A204.1 (cell line): ENCODE results near the gene NPIPB5.
"Not testable (repeated sequence)": the region's sequence is repeated elsewhere in the genome, so short reads cannot be mapped to it uniquely, and the experiment has no call there.

Experiments used
- FAIRE-seq: peaks from 2 replicates; lab custom pipeline; 2012; peaks lifted over from hg19 to GRCh38; lab: Jason Lieb, UNC

Gene NPIPB5

DNA sequence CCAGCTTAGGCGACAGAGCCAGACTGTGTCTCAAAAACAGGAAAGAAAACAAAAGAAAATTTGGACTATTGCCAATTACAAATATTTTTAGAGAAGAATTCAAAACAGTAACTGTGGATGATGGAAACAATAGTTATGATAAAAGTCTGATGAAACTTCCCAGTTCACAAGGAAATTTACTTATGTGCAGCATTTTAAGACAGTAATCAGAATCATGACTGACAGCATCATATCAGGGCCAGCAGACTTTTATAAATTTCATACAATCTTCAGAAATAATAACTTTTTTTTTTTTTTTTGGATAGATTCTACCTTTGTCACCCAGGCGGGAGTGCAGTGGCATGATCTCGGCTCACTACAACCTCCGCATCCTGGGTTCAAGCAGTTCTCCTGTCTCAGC, at the start of gene NPIPB5:
TSS of gene NPIPB5 (plus strand) at position 301 of the 400 bp plus-strand sequence. CDS start 2,911 bp downstream, outside the sequence.
- FAIRE-seq = not testable (repeated sequence)

DNA sequence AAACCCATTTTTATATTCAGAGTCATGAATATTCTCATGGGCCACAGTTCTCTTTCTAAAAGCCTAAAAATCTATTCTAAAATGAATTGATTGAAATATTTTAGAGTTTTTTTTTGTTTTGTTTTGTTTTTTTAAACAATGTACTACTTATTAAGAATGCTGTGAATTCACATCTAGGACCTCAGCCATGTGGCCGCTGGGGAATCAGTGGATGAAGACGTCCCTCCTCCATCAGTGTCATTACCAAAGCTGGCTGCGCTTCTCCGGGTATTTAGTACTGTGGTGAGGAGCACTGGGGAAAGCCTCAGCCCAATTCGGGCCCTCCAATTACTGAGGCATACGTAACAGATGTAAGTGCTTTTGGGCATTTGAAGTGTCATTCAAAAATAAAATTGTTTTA, 41.8 kb upstream of the NPIPB5 start:
- FAIRE-seq = not testable (repeated sequence)

DNA sequence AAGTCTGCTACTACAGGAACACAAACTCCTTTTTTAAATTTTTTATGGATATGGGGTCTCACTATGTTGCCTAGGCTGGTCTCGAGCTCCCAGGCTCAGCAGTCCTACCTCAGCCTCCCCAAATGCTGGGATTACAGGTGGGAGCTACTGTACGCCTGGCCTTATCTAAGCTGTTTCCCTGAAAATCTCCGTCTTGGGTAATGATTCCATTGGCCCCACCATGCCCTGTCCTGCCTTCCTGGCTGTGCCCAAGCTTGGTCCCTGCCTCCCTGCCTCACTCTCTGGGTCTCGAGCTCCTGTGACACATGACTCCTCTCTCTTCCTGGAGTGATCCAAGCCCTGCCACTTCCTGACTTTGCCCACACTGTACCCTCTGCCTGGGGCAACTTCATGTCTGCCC, 27.3 kb downstream of the NPIPB5 start:
- not testable (repeated sequence) for FAIRE-seq

DNA sequence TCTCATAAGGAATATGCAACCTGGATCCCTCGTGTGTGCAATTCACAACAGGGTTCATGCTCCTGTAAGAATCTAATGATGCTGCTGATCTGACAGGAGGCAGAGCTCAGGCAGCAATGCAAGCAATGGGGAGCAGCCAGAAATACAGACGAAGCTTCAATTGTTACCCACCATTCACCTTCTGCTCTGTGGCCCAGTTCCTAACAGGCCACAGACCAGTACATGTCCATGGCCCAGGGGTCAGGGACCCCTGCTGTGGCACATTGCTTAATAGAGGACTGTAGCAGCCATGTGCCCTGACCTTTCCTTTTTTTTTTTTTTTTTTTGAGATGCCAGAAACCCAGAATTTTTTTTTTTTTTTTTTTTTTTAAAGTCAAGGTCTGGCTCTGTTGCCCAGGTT, 34.1 kb downstream of the NPIPB5 start:
- FAIRE-seq = not testable (repeated sequence)

DNA sequence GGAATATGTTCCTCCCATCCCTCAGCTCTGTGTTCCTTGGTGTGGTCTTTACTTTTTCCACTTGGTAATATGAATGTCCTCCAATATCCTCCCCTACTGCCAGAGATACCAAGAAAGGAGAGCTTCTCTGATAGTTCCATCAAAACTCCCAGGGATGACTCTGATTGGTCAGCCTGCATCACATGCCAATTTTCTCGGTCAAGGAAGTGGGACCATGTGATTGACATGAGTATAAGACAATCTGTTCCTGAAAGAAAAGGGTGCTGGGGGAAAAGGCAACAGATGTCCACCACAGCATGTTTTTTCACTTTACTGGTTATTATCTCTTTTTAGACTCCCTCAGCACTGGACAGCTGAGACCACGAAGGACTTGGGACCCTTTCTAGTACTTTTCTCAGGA, 35.9 kb downstream of the NPIPB5 start:
- FAIRE-seq = not testable (repeated sequence)

DNA sequence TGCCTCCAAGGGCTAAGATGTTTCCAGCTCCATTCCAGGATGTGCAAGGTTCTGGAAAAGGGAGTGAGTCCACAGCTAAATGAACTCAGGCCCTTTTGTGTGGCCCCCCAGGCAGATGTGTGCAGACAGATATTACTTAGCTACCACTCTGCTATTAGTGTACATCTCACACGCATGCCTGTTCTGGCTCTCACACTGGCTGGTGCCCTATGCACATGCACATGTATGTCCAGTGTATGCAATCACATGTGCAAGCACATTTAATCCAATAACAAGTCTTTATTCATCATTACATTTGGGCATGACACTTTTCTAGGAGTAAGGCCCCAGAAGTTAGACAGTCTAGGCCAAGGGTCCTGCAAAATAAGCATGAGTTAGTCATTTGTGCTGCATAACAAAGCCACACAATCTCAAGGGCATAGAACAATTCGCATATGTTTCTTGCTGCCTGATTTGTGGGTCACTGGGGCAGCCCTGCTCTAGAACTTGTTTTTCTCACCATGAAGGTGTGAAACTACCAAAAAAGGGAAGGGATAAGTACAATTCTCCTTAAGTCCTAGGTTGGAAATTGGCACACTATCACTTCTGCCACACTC, 36.6 kb downstream of the NPIPB5 start:
- FAIRE-seq = not testable (repeated sequence)

DNA sequence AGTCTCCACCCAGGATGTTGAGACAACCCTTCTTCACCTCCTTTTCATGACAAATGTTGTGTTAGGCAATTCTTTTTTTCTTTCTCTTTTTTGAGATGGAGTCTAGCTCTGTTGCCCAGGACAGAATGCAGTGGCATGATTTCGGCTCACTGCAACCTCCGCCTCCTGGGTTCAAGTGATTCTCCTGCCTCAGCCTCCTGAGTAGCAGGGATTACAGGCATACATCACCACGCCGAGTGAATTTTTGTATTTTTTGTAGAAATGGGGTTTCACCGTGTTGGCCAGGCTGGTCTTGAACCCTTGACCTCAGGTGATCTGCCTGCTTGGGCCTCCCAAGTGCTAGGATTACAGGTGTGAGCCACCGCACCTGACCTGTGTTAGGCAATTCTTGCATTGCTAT, 39.2 kb downstream of the NPIPB5 start:
- FAIRE-seq = not testable (repeated sequence)

DNA sequence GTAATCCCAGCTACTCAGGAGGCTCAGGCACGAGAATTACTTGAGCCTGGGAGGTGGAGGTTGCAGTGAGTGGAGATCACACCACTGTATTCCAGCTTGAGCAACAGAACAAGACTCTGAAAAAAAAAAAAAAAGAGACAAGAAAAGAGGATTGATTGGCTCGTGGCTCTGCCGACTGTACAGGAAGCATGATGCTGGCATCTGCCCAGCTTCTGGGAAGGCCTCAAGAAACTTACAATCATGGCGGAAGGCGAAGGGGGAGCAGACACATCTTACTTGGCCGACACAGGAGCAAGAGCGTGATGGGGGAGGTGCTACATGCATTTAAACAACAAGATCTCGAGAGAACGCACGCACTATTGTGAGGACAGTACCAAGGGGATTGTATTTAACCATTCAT, 40.5 kb downstream of the NPIPB5 start:
- not testable (repeated sequence) for FAIRE-seq

DNA sequence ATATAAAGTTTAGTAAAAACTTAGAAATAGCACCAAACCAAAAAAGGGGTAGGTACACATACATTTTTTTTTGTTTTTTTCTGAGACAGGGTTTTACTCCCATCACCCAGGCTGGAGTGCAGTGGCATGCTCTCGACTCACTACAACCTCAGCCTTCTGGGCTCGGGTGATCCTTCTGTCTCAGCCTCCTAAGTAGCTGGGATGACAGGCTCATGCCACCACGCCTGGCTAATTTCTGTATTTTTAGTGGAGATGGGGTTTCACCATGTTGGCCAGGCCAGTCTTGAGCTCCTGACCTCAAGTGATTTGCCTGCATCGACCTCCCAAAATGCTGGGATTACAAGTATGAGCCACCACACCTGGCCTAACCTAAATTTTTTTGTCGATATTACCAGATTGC, 41.0 kb downstream of the NPIPB5 start:
- not testable (repeated sequence) for FAIRE-seq

DNA sequence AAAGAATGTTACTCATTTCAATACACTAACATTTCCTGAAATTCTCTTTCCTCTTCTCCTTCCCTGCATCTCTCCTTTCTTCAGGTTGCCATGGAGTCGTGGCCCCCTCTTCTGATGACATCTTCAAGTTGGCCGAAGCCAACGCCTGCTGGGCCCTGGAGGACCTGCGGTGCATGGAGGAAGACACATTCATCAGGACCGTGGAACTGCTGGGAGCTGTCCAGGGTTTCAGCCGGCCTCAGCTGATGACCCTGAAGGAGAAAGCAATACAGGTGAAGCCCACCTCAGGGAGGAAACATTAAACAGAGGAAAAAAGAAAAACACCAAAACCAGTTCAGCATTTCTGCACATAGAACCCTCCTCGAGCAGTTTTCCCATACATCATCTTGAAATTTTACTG, 46.1 kb downstream of the NPIPB5 start:
- not testable (repeated sequence) for FAIRE-seq
